ENCODE results near the gene NPEPPS. TPM values are rescaled to one million over a fixed set of nuclear protein-coding genes. Genes with fewer than 3 reads are reported as not detected.
A peak's percentile ranks its signal among the peaks of the same experiment; 100 is the strongest.

NPEPPS gene
- total and polyA plus RNA-seq, 2 of the 13 experiments (the other 11 are each of a cell fraction or from before 2014, with no cell fraction given), result 53.5 to 127 TPM

- TF ChIP-seq GPBP1L1 (CRISPR knock-in tag; IDR thresholded peaks at IDR 0.05), result no peak
- TF ChIP-seq NFIC (IDR thresholded peaks at IDR 0.05; ENCODE audit: low read length), result no peak
- no peak for TF ChIP-seq ZNF816 (CRISPR knock-in tag; IDR thresholded peaks at IDR 0.05; ENCODE audit: borderline replicate concordance)
- TF ChIP-seq MNT (IDR thresholded peaks at IDR 0.05), result peak; percentile 32; the same call in 1 of the 2 replicates
- peak; percentile 87 for TF ChIP-seq HMGXB3 (CRISPR knock-in tag; IDR thresholded peaks at IDR 0.05; ENCODE audit: borderline replicate concordance)
- peak; percentile 59; the same call in 1 of the 2 replicates for TF ChIP-seq ZSCAN20 (CRISPR knock-in tag; IDR thresholded peaks at IDR 0.05; ENCODE audit: borderline replicate concordance)
- TF ChIP-seq ZNF563 (CRISPR knock-in tag; IDR thresholded peaks at IDR 0.05), result peak; percentile 53; the same call in 1 of the 2 replicates
- peak; percentile 21; the same call in 1 of the 2 replicates for TF ChIP-seq ZMYM3 (CRISPR knock-in tag; IDR thresholded peaks at IDR 0.05)
- TF ChIP-seq HNF4A (CRISPR knock-in tag; IDR thresholded peaks at IDR 0.05), result 0 out of 2 replicates have a peak, but pooled peaks have one; percentile 14
- peak; percentile 82; the same call in 1 of the 2 replicates for TF ChIP-seq ATF7-NPFF (CRISPR knock-in tag; IDR thresholded peaks at IDR 0.05; ENCODE audit: low read depth)
- TF ChIP-seq NPAS2 (CRISPR knock-in tag; IDR thresholded peaks at IDR 0.05; ENCODE audit: borderline replicate concordance), result no peak
- no peak for TF ChIP-seq CEBPG (CRISPR knock-in tag; IDR thresholded peaks at IDR 0.05)
- TF ChIP-seq ZNF562 (CRISPR knock-in tag; IDR thresholded peaks at IDR 0.05; ENCODE audit: borderline replicate concordance), result no peak
- TF ChIP-seq THAP11 (CRISPR knock-in tag; IDR thresholded peaks at IDR 0.05), result peak; percentile 85
- TF ChIP-seq REST (IDR thresholded peaks at IDR 0.05; ENCODE audit: borderline replicate concordance in 1 of 2, low read depth in 1 of 2, low read length in 2 of 2), result peak in 1 of 2 experiments; percentile 20; a peak in 1 of 4 replicates
- TF ChIP-seq TCF12 (IDR thresholded peaks at IDR 0.05), result no peak
- 0 out of 2 replicates have a peak, but pooled peaks have one; percentile 73 for TF ChIP-seq TCF12 (CRISPR knock-in tag; IDR thresholded peaks at IDR 0.05)
Observed at GRCh38 chr17:47650525-47651522, 119.9 kb downstream of the NPEPPS start (continued).
